ENCODE data around the gene DDRGK1.
A peak's percentile ranks its signal among the peaks of the same experiment; 100 is the strongest.

DDRGK1 gene

DNA sequence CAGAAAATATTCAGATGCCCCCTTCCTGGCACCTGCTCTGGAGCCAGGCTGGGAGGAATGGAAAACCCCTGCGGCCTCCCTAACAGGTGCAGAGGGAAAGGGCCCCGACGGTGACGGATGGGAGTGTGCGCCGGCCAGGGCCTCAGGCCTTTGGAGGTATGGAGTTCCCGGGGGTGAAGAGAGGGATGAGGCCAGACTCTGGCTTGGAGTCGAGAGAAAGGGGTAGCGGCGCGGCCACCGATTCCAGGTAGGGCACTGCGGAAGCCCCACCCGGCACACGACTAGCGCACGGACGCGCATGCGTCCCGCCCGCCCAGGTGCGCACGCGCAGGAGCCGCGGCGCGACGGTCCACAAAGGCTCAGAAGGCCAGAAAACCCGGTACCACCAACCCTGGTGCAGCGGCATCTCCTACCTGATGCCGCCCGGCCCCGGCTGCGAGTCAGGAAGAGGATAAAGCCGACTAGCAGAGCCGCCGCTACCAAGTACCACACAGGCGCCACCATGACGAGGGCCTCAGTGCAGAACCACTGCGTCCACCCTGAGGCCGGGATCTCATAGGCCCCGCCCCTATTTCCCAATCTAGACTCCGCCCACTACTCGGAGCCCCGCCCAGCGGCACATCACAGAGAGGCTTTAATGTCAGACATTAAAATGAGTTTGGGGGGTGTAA lies at the start of gene DDRGK1:
TSS of gene DDRGK1 (minus strand) at position 559 of the 671 bp plus-strand sequence. CDS start at position 504, 55 bp downstream.
- DNase-seq (ENCODE audit: low read depth) = peak; percentile 78

DNA sequence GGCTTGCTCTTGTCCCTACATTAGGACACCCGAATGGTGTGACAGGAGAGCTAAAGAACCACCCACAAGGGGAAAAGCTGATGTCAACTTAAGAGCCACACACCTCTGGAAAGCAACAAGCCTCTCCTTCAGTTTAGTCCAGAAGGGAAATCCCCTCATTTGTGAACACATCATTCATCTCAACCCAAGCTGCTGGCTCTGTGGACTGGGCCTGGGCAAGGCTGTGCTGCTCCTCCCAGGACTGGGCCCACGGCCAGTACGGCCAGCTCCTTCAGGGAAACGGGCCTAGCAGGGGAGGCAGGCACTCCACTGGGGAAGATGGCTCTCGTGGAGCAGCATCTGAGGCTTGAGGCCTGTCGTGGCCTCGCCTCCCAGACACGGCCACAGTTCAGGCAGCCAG lies 47.3 kb upstream of the DDRGK1 start:
- no peak for DNase-seq (ENCODE audit: low read depth)

DNA sequence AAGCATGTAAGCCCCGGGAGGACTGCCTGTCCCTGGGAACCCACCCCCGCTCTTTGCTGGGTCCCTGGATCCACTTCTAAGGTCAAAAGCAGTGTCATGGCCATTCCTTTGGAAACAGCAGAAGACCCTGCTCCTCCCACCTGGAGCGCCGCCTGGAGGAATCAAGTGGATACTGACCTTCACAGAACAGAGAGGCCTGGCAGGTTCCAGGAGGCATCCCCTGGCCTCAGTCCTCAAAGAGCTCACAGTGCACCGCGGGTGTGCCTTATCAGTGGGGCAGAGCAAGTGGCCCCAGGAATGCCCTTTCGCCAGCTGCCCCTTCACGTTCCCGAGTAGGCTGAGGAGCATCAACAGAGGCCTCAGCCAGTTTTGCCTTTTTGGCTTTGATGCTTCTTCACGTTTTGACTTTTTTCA lies 45.6 kb upstream of the DDRGK1 start:
- DNase-seq (ENCODE audit: low read depth) = no peak

DNA sequence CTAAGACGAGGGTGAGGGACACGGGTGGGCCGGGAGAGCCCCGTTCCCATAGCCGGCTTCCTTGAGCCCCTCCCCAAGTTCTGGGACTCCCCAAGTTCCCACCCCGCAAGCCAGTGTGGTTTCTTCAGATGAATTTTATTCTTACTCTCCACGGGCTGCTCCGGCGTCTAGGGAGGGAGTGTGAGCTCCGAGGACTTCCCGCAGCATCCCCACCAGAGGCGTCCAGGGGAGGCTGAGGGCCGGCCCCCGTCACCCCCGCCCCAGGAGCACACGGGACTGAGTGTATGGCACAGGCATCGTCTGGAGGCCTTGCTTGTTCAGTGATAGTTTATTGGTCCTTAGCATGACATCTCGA lies 44.5 kb upstream of the DDRGK1 start:
- DNase-seq (ENCODE audit: low read depth) = no peak

GRCh38 chr20:3248167-3248992 lies 43.9 kb upstream of the DDRGK1 start:
- no peak for DNase-seq (ENCODE audit: low read depth)

DNA sequence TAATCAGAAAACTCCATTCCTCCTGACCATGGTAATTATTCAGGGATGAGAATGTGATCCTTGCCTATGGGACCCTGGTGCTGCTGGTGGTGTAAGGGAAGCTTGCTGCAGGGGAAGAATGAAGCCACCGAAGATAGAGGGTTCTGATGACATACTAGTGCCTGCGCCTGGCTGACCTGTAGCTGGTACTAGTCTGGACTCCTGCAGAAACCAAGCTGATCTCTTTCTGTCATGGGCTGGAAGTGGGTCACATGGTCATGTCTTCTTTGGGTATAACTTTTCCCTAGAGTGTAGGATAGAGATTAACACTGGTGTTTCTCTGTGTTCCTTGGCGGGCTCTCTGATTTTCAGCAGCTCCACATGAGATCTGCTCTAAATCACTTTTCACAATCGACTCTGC lies 43.2 kb upstream of the DDRGK1 start:
- no peak for DNase-seq (ENCODE audit: low read depth)

DNA sequence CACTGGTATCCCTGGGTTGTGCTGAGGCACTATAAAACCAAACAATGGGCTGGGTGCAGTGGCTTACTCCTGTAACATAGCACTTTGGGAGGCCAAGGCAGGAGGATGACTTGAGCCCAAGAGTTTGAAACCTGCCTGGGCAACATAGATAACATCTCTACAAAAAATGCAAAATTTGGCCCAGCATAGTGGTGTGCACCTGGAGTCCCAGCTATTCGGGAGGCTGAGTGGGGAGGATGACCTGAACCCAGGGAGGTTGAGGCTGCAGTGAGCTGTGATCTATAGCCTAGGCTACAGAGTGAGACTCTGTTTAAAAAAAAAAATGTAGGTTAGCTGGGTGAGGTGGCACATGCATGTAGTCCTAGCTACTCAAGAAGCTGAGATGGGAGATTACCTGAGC lies 42.2 kb upstream of the DDRGK1 start:
- DNase-seq (ENCODE audit: low read depth) = no peak

DNA sequence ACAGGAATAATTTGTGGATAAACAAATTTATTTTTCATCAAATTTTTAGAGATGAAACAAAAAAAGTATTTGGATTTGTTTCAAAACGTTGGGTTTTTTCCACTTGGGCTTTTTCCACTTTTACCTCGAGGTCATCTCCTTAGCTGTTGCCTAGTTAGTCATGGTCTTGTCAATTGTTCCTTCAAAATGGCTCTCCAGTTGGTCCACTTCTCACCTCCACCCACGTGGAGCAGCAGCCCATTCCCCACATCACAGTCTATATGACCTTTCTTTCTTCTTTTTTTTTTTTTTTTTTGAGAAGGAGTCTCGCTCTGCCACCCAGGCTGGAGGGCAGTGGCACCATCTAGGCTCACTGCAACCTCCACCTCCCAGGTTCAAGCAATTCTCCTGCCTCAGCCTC lies 41.2 kb upstream of the DDRGK1 start:
- DNase-seq (ENCODE audit: low read depth) = no peak

GRCh38 chr20:3245156-3245555 lies 40.7 kb upstream of the DDRGK1 start:
- DNase-seq (ENCODE audit: low read depth) = no peak

GRCh38 chr20:3244613-3245012 lies 40.1 kb upstream of the DDRGK1 start:
- no peak for DNase-seq (ENCODE audit: low read depth)

GRCh38 chr20:3243718-3244358 lies 39.4 kb upstream of the DDRGK1 start:
- DNase-seq (ENCODE audit: low read depth) = no peak

GRCh38 chr20:3242172-3242692 lies 37.8 kb upstream of the DDRGK1 start:
- no peak for DNase-seq (ENCODE audit: low read depth)

DNA sequence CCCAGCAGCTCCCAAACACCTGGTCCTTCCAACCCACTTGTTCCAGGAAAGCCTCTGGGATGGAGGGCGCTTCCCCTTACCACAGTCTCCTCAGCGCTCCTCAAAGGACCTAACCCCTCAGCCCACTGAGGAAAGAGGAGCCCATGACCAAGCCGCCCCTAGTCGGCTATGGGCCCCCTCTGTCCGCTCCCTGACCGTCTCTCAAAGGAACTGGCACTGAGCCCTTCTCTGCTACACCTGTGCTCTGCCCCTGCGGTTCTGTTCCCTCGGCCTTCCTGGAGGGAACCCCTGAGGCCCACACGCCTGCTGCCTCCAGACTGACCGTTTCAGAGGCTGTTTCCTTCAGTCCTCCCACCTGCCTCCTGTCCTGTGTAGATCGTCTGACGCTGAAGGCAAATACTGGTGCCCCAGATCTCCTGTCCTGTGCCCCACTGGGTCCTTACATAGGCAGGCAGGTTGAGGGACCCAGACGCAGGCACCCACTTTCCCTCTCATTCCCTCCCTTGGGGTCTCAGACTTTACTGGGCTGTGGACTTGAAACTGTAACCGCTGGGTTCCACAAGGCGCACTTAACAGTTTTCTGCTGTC lies 36.4 kb upstream of the DDRGK1 start:
- DNase-seq (ENCODE audit: low read depth) = no peak

DNA sequence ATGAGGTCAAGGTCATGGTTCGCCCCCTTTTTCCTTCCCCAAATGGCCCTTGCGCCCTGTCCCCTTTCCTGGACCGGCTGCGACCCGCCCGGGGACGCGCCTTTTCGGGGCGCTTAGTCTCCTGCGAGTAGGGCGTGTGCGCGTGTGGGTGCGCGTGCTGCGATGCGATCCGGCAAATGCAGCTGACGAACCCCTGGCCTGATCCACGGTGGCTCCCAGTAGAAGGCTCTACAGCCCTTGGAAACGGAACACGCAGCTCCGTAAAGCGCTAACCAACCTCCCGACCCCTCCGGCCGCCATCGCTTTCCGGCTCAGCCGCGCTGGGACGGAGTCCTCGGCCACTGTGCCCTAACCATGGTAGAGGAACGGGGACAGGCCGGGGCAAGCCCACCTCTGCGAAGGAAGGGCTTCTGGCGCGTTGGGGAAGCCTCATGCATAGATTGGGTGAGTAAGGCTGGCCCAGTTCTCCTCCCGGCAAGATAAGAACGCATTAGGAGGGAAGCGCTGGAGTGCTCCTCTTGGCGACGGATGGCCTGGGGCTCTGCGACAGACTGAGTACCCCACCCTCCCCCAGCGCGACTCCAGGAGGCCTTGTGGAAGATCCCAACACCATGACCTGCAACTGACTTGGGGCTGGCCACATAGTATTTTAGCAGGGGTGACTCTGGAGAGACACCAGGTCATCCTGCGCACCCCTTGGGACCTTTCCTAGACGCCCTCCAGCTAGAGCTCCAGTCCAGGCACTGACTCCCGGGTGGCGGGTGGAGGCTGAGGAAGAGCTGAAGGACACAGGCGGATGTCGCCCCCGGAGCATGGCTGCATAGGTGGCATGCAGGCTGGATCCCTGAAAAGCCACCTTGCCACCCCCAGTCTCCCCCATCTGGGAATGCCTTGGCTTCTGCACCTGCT lies 35.6 kb upstream of the DDRGK1 start:
- no peak for DNase-seq (ENCODE audit: low read depth)

DNA sequence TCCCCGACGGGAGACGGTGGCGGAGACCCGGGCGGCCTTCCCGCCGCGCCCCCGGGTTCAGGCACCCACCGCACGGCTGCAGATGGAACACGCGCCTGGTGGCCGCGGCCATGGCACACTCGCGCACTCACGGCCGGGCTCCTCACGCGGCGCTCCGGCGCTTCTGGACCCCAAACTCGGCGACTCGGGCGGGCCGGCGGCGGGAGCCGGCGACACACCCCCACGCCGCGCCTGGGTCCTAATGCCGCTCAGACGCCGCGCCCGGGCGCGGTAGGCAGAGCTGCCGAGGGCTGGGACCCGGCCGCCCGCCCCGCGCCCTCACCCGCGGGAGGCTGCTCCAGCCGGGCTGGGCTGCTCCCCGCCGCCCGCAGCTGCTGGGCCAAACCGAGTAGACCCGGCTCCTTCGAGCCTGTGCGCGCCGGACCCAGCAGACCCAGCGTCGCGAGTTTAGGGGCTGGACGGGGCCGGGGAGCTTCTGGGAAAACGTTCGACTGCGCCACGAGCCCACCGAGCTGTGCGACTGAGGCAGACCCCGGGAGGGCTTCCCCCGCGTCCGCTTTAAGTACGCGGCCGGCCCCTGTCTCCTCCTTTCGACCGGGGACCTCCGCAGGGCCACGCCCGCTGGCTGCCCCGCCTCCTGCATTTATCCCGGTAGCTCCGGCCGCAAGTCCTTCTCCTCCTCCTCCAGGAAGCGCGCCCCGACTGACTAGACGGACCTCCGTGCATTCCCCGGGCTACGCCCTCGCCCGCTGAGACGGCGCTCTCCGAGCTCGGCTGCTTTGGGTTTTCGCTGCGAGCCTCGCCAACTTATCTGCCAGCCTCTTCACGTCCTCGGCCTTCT lies 34.8 kb upstream of the DDRGK1 start, which contains the start of gene SLC4A11:
TSS of gene SLC4A11 (minus strand) at position 165 of the 841 bp plus-strand sequence. CDS start at position 112, 53 bp downstream.
- DNase-seq (ENCODE audit: low read depth) = no peak

DNA sequence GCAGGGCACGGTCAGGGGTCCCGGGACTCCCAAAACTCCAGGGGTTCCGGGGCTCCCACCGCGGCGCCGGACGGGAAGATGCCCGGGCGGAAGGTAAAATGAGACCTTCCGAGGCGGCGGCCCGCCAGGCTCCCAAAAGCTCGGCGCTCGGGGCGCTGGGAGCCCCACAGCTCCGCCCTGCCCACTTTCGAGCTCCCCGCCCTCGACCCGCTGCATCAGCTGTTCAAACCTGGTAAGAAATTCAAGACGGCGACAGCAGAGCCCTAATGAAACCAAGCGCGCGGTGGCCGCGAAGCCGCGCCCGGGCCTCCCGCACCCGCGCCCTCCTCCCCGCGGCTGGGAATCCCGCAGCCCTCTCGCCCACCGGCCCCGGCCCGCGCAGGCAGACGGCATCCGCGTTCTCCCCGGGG lies 34.1 kb upstream of the DDRGK1 start:
- DNase-seq (ENCODE audit: low read depth) = no peak

- DNase-seq (ENCODE audit: low read depth) = no peak
Observed at GRCh38 chr20:3237958-3238615, 33.6 kb upstream of the DDRGK1 start.

- no peak for DNase-seq (ENCODE audit: low read depth)
Observed at GRCh38 chr20:3237011-3237957, 32.8 kb upstream of the DDRGK1 start.

Data from CMK (cell line).